ENCODE data around the gene DFFA. TPM values are rescaled to one million over a fixed set of nuclear protein-coding genes. Genes with fewer than 3 reads are reported as not detected.
A peak's percentile ranks its signal among the peaks of the same experiment; 100 is the strongest.

Gene DFFA
- total and polyA plus RNA-seq, 4 donors, result 10.6 to 20.0 (median 14.3) TPM

- Histone ChIP-seq H3K4me1 (ENCODE audit: control insufficient read depth in 4 of 4, insufficient read depth in 4 of 4, low read length in 3 of 4) (peaks cover 0 to 21% (median 12%) of the 10 kb centered on the region in 4 donors), H3K36me3 (ENCODE audit: control insufficient read depth in 4 of 4, insufficient read depth in 3 of 4, low read depth in 1 of 4, low read length in 3 of 4) (peaks cover 4 to 18% (median 13%) of the 10 kb centered on the region in 4 donors), H3K9me3 (ENCODE audit: control insufficient read depth in 4 of 4, low read length in 3 of 4) (no peaks in the 10 kb centered on the region), H3K27ac (ENCODE audit: low read depth in 1 of 2, low read length in 2 of 2) (no peak overlapping the region), H3K27me3 (ENCODE audit: control insufficient read depth in 4 of 4, insufficient read depth in 4 of 4, low read length in 3 of 4) (no peaks in the 10 kb centered on the region), H3K9ac (ENCODE audit: low read depth in 1 of 2, low read length in 2 of 2) (no peak overlapping the region), H3K4me3 (ENCODE audit: low read depth in 1 of 3, low read length in 3 of 3) (no peak overlapping the region)
- TF ChIP-seq ZBTB33 (IDR thresholded peaks at IDR 0.05), result no peak
- no peak for DNase-seq (ENCODE audit: low spot score)
- WGBS, result 98% methylated on average over 4 of the region's 4 CpGs
Measured at GRCh38 chr1:10470043-10470442, 2.3 kb downstream of the DFFA start.

GRCh38 chr1:10467078-10467477, 5.3 kb downstream of the DFFA start:
- WGBS, result 97% methylated on average over 2 of the region's 2 CpGs
- Histone ChIP-seq H3K27ac (ENCODE audit: low read depth in 1 of 2, low read length in 2 of 2) (no peak overlapping the region), H3K27me3 (ENCODE audit: control insufficient read depth in 4 of 4, insufficient read depth in 4 of 4, low read length in 3 of 4) (no peaks in the 10 kb centered on the region), H3K36me3 (ENCODE audit: control insufficient read depth in 4 of 4, insufficient read depth in 3 of 4, low read depth in 1 of 4, low read length in 3 of 4) (peaks cover 15 to 36% (median 28%) of the 10 kb centered on the region in 4 donors), H3K4me1 (ENCODE audit: control insufficient read depth in 4 of 4, insufficient read depth in 4 of 4, low read length in 3 of 4) (peaks cover 0 to 12% (median 10%) of the 10 kb centered on the region in 4 donors), H3K9me3 (ENCODE audit: control insufficient read depth in 4 of 4, low read length in 3 of 4) (no peaks in the 10 kb centered on the region), H3K4me3 (ENCODE audit: low read depth in 1 of 3, low read length in 3 of 3) (no peak overlapping the region), H3K9ac (ENCODE audit: low read depth in 1 of 2, low read length in 2 of 2) (no peak overlapping the region)
- no peak for DNase-seq (ENCODE audit: low spot score)
- TF ChIP-seq HNF4A (conservative IDR thresholded peaks at IDR 0.05), result no peak
- TF ChIP-seq YY1 (IDR thresholded peaks at IDR 0.05), result no peak
- no peak for TF ChIP-seq REST (IDR thresholded peaks at IDR 0.05)
- TF ChIP-seq RAD21 (IDR thresholded peaks at IDR 0.05), result no peak
- TF ChIP-seq HNF4G (IDR thresholded peaks at IDR 0.05), result no peak
- TF ChIP-seq TAF1 (conservative IDR thresholded peaks at IDR 0.05), result no peak

GRCh38 chr1:10459184-10459583, 13.1 kb downstream of the DFFA start:
- H3K27me3 ChIP-seq (ENCODE audit: control insufficient read depth in 4 of 4, insufficient read depth in 4 of 4, low read length in 3 of 4), result no peaks in the 10 kb centered on the region
- DNase-seq (ENCODE audit: low spot score), result no peak
- no peak overlapping the region for H3K27ac ChIP-seq (ENCODE audit: low read depth in 1 of 2, low read length in 2 of 2)
- 22% methylated on average over 3 of the region's 3 CpGs for WGBS
- no peak overlapping the region for H3K4me3 ChIP-seq (ENCODE audit: low read depth in 1 of 3, low read length in 3 of 3)
- peaks cover 0 to 4% (median 0%) of the 10 kb centered on the region in 4 donors for H3K4me1 ChIP-seq (ENCODE audit: control insufficient read depth in 4 of 4, insufficient read depth in 4 of 4, low read length in 3 of 4)
- peaks cover 6 to 19% (median 18%) of the 10 kb centered on the region in 4 donors for H3K36me3 ChIP-seq (ENCODE audit: control insufficient read depth in 4 of 4, insufficient read depth in 3 of 4, low read depth in 1 of 4, low read length in 3 of 4)
- H3K9me3 ChIP-seq (ENCODE audit: control insufficient read depth in 4 of 4, low read length in 3 of 4), result no peaks in the 10 kb centered on the region
- H3K9ac ChIP-seq (ENCODE audit: low read depth in 1 of 2, low read length in 2 of 2), result no peak overlapping the region
- TF ChIP-seq EGR1 (IDR thresholded peaks at IDR 0.05; ENCODE audit: low read depth in 2 of 2) (no peak), RXRA (IDR thresholded peaks at IDR 0.05) (peak; percentile 53 to 66), HNF4A (conservative IDR thresholded peaks at IDR 0.05) (peak in 1 of 2 donors; percentile 31), ZBTB33 (IDR thresholded peaks at IDR 0.05) (no peak), RAD21 (IDR thresholded peaks at IDR 0.05) (no peak), FOXA1 (IDR thresholded peaks at IDR 0.05) (no peak), TAF1 (conservative IDR thresholded peaks at IDR 0.05) (no peak), NR2F2 (IDR thresholded peaks at IDR 0.05) (no peak), CTCF (IDR thresholded peaks at IDR 0.05; ENCODE audit: low read depth, low read length, missing input control) (no peak), ATF3 (IDR thresholded peaks at IDR 0.05) (no peak), FOXA2 (IDR thresholded peaks at IDR 0.05) (no peak), JUND (IDR thresholded peaks at IDR 0.05) (peak in 1 of 2 donors; percentile 54)
